Measurements from ENCODE around the gene CRELD1. TPM values are rescaled to one million over a fixed set of nuclear protein-coding genes. Genes with fewer than 3 reads are reported as not detected.
A peak's percentile ranks its signal among the peaks of the same experiment; 100 is the strongest.

The CRELD1 gene
- total and polyA plus RNA-seq, 9 of the 15 experiments (the other 6 are each of a cell fraction or from before 2014, with no cell fraction given), result 3.3 to 25.8 (median 16.5) TPM

GRCh38 chr3:9948586-9948985 lies 15.0 kb downstream of the CRELD1 start (continued):
- TF ChIP-seq E2F8 (IDR thresholded peaks at IDR 0.05; ENCODE audit: low read depth, partially characterized antibody), result no peak
- no peak for TF ChIP-seq GTF3C2 (IDR thresholded peaks at IDR 0.05; ENCODE audit: borderline replicate concordance, extremely low read depth, insufficient read length)

GRCh38 chr3:9949115-9949514 lies 15.5 kb downstream of the CRELD1 start:
- peaks cover 6 to 42% of the 10 kb centered on the region in 2 experiments; a peak in 4 of 5 replicates for H3K4me1 ChIP-seq (replicated peaks in 1 of 2; ENCODE audit: control insufficient read depth in 2 of 2, insufficient read depth in 2 of 2, low read length in 2 of 2)
- peaks cover 1% of the 10 kb centered on the region; the same call in 1 of the 3 replicates for H3K36me3 ChIP-seq (ENCODE audit: control insufficient read depth, insufficient read depth, low read length)
- H3K4me2 ChIP-seq (ENCODE audit: insufficient read depth, low read length), result no peak overlapping the region
- H3K9me1 ChIP-seq (ENCODE audit: control insufficient read depth, insufficient read depth, low read length), result no peaks in the 10 kb centered on the region
- H4K20me1 ChIP-seq (replicated peaks; ENCODE audit: control insufficient read depth, insufficient read depth, low read length), result no peaks in the 10 kb centered on the region
- DNase-seq (ENCODE audit: extremely low read depth in 1 of 4, low spot score in 3 of 4) (no peak), ATAC-seq (no peak), FAIRE-seq (no peak)
- no peak overlapping the region for H2AFZ ChIP-seq (ENCODE audit: low read depth, low read length)
- 0 out of 2 replicates have a peak, but pooled peaks have one; percentile 24 for TF ChIP-seq POLR2G (IDR thresholded peaks at IDR 0.05; ENCODE audit: low read depth, low read length)
- TF ChIP-seq THRA (IDR thresholded peaks at IDR 0.05), result no peak
- H3K27ac ChIP-seq (ENCODE audit: extremely low read depth, low read depth, low read length), result no peak overlapping the region
- peak overlapping the region in 1 of 2 experiments; percentile 1; a peak in 2 of 4 replicates for H3K9ac ChIP-seq (ENCODE audit: insufficient read depth in 1 of 2, low read depth in 2 of 2, low read length in 2 of 2)
- intact Hi-C loops (cut with micrococcal nuclease) (no loop called here), in situ Hi-C loops (cut with MboI) (no loop called here)
- WGBS (ENCODE audit: insufficient coverage, low coverage, missing lambda C conversion rate), result 70% methylated on average over 7 of the region's 7 CpGs
- BruUV-seq (replicated peaks), result no TSS peak
- no peaks in the 10 kb centered on the region for H3K79me2 ChIP-seq (ENCODE audit: control insufficient read depth, insufficient read depth, low read length)
- no peaks in the 10 kb centered on the region for H3K9me3 ChIP-seq (replicated peaks; ENCODE audit: control insufficient read depth, insufficient read depth, low read depth, low read length)
- no peaks in the 10 kb centered on the region for H3K27me3 ChIP-seq (ENCODE audit: control insufficient read depth in 2 of 2, insufficient read depth in 2 of 2, low read length in 2 of 2)
- ChIA-PET CTCF (ENCODE audit: low intra/inter-chr PET ratio) (no interaction called here), POLR2A (interaction anchor here (0.9 to 1.7 kb wide), 5 partner anchors 12 to 37 kb away, joined by 3 to 5 read pairs (median 4); partner anchors contain the start of gene CRELD1)
- no peak overlapping the region for H3K4me3 ChIP-seq
